Coronary artery (tissue), 2 donors: ENCODE data around the gene SLC6A1.
"Not testable (repeated sequence)": the region's sequence is repeated elsewhere in the genome, so short reads cannot be mapped to it uniquely, and the experiment has no call there.

Experiments
- DNase-seq: peaks from one replicate; pipeline ENCODE4 v3.0.0-alpha.2; 2017; ENCODE audit warnings: low spot score
- H3K27ac ChIP-seq, 2 donors: fragments of 200-600 bp; sonication (generic); one replicate each; pipeline ENCODE4 v1.5.1; 2016 to 2019
- H3K4me3 ChIP-seq: fragments of 200-600 bp; sonication (generic); 2 replicates; pipeline ENCODE4 v1.5.1; 2016; ENCODE audit warnings: mild to moderate bottlenecking, moderate library complexity
- CTCF ChIP-seq: fragments of 200-600 bp; sonication (generic); IDR thresholded peaks from one replicate; pipeline ENCODE4 v1.5.1; 2019; ENCODE audit warnings: antibody characterized with exemption

The SLC6A1 gene

GRCh38 chr3:11056531-11057050 lies 64.0 kb downstream of the SLC6A1 start:
- TF ChIP-seq CTCF: no peak
- DNase-seq: no peak
- H3K4me3 ChIP-seq: no peak overlapping the region
- H3K27ac ChIP-seq: no peak overlapping the region

GRCh38 chr3:11057655-11058054 lies 65.1 kb downstream of the SLC6A1 start:
- no peak for DNase-seq
- H3K27ac ChIP-seq: no peak overlapping the region
- no peak for TF ChIP-seq CTCF
- no peak overlapping the region for H3K4me3 ChIP-seq

GRCh38 chr3:11059090-11059798 lies 66.7 kb downstream of the SLC6A1 start:
- Histone ChIP-seq H3K27ac (no peak overlapping the region), H3K4me3 (no peak overlapping the region)
- TF ChIP-seq CTCF: peak; percentile 74
- no peak for DNase-seq

GRCh38 chr3:11059799-11060115 lies 67.2 kb downstream of the SLC6A1 start:
- TF ChIP-seq CTCF: no peak

GRCh38 chr3:11060500-11061251 lies 68.1 kb downstream of the SLC6A1 start:
- no peak overlapping the region for H3K27ac ChIP-seq
- no peak for DNase-seq
- peak overlapping the region; percentile 69 for H3K4me3 ChIP-seq
- peak; percentile 79 for TF ChIP-seq CTCF

More at GRCh38 chr3:11059799-11060115, 67.2 kb downstream of the SLC6A1 start:
- no peak overlapping the region for H3K4me3 ChIP-seq
- DNase-seq: no peak
- no peak overlapping the region for H3K27ac ChIP-seq

- DNase-seq, H3K27ac ChIP-seq: not testable (repeated sequence)
- H3K4me3 ChIP-seq: peak overlapping the region; percentile 69
These were observed 68.8 kb downstream of the SLC6A1 start for GRCh38 chr3:11061268-11061871.

GRCh38 chr3:11062704-11063103 lies 70.2 kb downstream of the SLC6A1 start:
- DNase-seq: no peak
- Histone ChIP-seq H3K4me3 (no peak overlapping the region), H3K27ac (no peak overlapping the region)
- TF ChIP-seq CTCF: no peak
